Measurements from ENCODE around the gene CCL17.
A peak's percentile ranks its signal among the peaks of the same experiment; 100 is the strongest.
"Not testable (repeated sequence)": the region's sequence is repeated elsewhere in the genome, so short reads cannot be mapped to it uniquely, and the experiment has no call there.

The CCL17 gene

DNA sequence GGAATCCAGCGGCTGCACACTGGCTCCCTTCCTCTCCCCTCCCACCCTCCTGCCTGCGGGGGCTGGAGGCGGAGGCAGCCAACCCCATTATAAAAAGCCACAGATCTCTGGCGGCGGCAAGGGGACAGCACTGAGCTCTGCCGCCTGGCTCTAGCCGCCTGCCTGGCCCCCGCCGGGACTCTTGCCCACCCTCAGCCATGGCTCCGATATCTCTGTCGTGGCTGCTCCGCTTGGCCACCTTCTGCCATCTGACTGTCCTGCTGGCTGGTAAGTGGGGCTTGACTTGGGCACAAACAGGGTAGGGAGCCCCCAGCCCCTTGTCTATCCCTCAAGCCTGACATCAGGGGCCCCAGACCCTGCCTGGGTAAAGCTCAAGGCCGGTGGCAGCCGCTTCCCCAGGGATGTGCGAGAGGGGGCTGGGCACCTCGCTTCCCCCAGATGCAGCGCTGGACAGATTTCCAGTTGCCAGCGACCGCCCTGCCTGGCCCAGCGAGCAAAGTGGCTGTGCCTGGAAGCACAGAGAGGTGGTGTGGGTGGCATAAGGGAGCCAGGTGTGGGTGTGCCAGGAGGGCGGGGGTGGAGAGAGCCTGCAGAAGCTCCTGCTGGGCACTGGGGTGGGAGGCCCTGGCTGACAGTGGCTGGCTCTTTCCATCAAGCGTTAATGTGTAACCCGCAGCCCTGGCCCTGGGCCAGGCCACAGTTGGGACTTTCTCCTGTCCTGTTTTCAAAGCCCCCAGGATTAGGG lies 32.0 kb upstream of the CCL17 start, which contains the start of gene CX3CL1:
Gene CX3CL1, plus strand, starts transcription at position 119 of the 745 bp plus-strand sequence. Its CDS starts 79 bp downstream, at position 198.
- H3K4me1 ChIP-seq (ENCODE audit: insufficient read depth, low read length): peaks cover 29% of the 10 kb centered on the region
- H3K9me3 ChIP-seq (ENCODE audit: control insufficient read depth, insufficient read depth, low read length): no peaks in the 10 kb centered on the region
- H3K36me3 ChIP-seq (ENCODE audit: insufficient read depth, low read length): no peaks in the 10 kb centered on the region
- H3K9ac ChIP-seq (ENCODE audit: low read depth, low read length): peak within 1 kb of the TSS; percentile 66

DNA sequence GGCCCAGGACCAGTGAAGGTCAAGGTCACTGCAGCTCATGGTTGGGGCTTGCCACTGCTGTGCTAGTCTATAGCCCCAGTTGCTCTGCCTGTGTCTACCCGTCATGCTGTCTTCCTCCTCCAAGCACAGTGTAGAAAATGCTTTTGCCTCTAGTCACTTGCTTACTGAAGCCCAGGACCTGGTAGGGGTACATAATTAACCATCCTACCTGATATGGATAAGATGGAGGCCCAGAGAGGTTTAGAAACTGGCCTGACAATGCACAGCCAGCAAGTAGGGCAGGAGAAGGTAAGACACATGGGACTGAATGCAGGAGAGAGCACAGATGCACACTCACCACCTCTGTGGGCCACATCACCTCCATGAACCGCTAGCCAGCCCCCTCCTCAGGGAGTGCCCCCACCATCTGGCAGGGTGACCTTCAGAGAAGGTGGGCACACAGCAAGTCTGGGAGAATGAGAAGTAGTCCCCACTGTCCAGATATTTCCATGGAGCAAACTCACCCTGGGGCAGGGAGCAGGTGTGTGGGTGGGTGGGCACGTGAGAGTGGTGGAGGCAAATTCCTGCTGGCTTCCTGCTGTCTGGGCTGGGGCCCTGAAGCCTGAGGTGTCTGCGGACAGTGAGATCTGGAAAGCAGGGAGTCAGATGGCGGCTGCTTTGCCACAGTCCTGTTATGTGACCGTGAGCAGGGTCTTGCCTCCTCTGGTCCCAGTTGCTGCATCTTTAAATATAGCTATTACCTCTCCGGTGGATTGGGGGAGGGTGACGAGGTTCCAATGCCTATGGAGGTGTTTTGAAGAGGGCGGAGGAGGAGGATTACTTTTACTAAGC lies 31.2 kb upstream of the CCL17 start:
- Histone ChIP-seq H3K36me3 (ENCODE audit: insufficient read depth, low read length) (no peaks in the 10 kb centered on the region), H3K9ac (ENCODE audit: low read depth, low read length) (peak overlapping the region; percentile 66; the same call in 1 of the 2 replicates), H3K4me1 (ENCODE audit: insufficient read depth, low read length) (peaks cover 32% of the 10 kb centered on the region), H3K9me3 (ENCODE audit: control insufficient read depth, insufficient read depth, low read length) (no peaks in the 10 kb centered on the region)

DNA sequence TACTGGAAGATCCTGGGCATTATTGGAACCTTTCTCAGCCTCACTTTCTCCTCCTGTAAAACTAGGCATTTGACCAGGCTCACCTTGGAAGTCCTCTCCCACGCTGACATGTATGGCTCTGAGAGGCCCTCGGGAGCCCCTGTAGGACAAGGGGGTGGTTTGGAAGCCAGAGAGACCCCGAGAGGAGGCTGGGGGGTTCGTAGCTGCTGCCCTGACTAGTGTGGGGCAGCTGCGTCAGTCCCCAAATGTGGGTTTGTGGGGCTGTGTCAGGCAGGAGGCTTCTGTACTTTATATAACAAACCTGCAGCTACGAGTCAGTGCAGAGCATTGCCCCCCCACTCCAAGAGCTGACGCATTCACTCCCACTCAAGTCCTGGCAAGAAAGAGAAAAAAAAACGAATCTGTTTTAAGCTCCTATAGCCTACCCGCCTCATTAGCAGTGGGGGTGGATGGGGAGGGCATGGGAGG lies 30.5 kb upstream of the CCL17 start:
- Histone ChIP-seq H3K4me1 (ENCODE audit: insufficient read depth, low read length) (peaks cover 37% of the 10 kb centered on the region), H3K36me3 (ENCODE audit: insufficient read depth, low read length) (no peaks in the 10 kb centered on the region), H3K9ac (ENCODE audit: low read depth, low read length) (peak overlapping the region; percentile 10; the same call in 1 of the 2 replicates), H3K9me3 (ENCODE audit: control insufficient read depth, insufficient read depth, low read length) (no peaks in the 10 kb centered on the region)

DNA sequence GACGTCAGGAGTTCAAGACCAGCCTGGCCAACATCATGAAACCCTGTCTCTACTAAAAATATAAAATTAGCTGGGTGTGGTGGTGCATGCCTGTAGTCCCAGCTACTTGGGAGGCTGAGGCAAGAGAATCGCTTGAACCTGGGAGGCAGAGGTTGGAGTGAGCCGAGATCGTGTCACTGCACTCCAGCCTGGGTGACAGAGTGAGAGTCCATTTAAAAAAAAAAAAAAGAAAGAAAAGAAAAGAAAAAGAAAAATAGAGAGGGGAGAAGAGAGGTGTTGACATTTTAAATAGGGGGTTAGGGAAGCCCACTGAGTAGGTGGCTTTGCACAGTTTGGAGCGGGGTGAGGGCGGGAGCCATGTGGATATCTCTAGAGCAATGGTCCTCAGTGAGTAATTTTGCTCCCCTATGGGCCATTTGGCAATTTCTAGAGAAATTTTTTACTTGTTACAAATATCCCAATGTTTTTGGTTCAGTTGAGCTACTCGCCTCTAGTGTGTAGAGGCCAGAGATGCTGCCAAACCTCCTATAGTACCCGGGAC lies 29.6 kb upstream of the CCL17 start:
- not testable (repeated sequence) for H3K9ac ChIP-seq (ENCODE audit: low read depth, low read length); H3K36me3 ChIP-seq (ENCODE audit: insufficient read depth, low read length); H3K9me3 ChIP-seq (ENCODE audit: control insufficient read depth, insufficient read depth, low read length)
- peaks cover 37% of the 10 kb centered on the region for H3K4me1 ChIP-seq (ENCODE audit: insufficient read depth, low read length)

DNA sequence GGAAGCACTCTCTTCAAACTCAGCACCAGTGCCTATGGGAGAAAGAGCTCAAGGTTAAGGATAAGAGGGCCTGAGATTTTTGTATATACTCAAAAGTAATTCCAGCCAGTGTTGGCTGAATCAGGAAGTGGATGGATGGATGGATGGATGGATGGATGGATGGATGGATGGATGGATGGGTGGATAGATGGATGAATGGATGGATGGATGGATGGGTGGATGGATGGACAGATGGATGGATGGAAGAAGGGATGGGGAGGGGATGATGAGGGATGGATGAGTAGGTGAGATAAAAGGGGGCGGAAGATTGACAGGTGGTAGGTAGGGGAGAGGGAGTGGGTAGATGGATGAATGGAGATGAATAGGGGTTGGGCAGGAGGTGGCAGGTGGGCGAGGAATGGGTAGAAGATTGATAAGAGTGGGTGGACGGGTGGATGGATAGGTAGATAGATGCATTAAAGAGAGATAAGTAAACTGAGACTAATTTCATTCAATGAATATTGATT lies 28.2 kb upstream of the CCL17 start:
- Histone ChIP-seq H3K4me1 (ENCODE audit: insufficient read depth, low read length) (peaks cover 37% of the 10 kb centered on the region), H3K9ac (ENCODE audit: low read depth, low read length) (no peak overlapping the region), H3K36me3 (ENCODE audit: insufficient read depth, low read length) (no peaks in the 10 kb centered on the region), H3K9me3 (ENCODE audit: control insufficient read depth, insufficient read depth, low read length) (no peaks in the 10 kb centered on the region)

DNA sequence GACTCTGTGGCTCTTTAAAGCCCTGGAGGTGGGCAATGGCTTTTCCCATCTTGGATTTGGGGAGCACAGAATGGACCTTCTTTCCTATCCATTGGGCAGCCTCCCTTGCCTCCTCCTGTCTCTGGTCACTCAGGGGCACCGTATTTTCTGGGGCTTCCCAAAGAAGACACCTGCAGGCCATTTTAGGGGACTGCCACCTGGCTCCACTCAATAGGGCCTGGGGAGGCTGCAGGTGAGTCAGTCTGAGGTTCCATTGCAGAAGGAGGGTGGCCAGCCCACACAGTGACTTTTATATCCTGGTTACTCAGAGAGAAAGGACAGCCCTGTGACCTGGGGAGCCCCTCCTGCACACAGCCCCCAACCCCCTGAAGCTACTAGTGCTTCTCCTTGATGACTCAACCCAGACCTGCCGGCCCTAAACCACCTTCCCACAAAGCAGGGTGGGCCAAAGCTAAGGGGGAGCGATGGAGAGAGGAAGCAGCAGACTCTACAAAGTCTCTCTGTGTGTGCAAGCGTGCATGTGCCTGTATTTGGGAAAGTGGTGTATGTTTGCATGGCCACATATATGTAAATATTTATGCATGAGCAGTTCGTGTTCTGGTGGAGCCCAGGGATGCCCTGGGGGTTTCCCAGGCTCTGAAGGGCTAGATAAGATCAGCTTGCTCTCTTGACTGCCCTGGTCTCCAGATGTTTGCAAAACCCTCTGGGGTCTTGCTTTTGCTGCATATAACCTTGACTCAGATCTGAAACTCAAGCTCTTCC lies 27.3 kb upstream of the CCL17 start:
- Histone ChIP-seq H3K4me1 (ENCODE audit: insufficient read depth, low read length) (peaks cover 37% of the 10 kb centered on the region), H3K9ac (ENCODE audit: low read depth, low read length) (peak overlapping the region; percentile 27; the same call in 1 of the 2 replicates), H3K36me3 (ENCODE audit: insufficient read depth, low read length) (no peaks in the 10 kb centered on the region), H3K9me3 (ENCODE audit: control insufficient read depth, insufficient read depth, low read length) (no peaks in the 10 kb centered on the region)

DNA sequence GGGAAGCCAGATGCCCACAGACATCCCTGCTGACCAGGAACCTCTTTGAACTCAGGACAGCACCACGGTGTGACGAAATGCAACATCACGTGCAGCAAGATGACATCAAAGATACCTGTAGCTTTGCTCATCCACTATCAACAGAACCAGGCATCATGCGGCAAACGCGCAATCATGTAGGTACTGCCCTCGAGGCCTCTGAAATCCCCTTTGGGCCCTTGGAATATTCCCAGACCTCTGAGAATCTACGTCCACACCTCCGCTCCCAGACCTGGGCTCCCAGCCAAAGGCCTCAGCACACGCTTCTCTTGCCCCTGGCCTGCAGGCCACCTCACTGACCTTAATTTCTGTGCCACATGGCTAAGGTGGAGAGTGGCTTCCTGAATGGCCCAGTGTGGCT lies 25.0 kb upstream of the CCL17 start:
- Histone ChIP-seq H3K4me1 (ENCODE audit: insufficient read depth, low read length) (peaks cover 36% of the 10 kb centered on the region), H3K9ac (ENCODE audit: low read depth, low read length) (no peak overlapping the region), H3K36me3 (ENCODE audit: insufficient read depth, low read length) (no peaks in the 10 kb centered on the region), H3K9me3 (ENCODE audit: control insufficient read depth, insufficient read depth, low read length) (no peaks in the 10 kb centered on the region)

DNA sequence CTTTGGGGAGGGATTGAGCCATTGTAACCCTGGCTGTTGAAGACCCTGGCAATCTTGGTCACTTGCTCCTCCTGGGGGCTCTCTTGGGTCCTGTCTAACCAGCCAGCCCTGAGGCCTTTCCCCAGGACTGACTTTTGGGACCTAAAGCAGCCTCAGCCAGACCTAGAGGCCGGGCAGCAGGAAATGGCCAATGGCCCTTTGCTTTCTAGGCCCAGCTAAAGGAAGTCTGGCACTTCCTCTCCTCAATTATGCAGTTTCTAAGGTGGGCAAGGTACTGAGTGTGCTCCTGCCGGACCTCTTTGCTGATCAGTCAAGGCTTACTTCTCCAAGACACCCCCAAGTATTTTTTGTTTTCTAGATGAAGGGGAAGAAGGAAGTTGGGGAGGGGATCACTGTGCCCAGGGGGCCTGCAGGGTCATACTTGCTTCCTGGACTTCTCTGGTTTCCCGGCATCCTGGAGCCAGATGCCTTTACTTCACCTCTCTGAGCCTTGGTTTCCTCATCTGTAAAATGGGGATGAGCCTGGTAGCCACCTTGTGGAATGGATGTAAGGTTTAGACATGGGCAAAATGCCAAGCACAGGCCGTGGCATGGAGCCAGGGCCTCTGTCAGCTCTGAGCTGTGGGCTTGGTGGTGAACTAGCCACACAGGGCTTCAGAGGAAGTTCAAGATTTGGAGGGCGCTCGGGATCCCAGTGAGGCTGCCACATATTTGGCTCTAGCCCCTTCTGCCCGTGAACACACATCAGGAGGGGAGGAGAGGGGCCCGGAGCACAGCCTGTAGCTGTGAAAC lies 23.7 kb upstream of the CCL17 start:
- Histone ChIP-seq H3K9ac (ENCODE audit: low read depth, low read length) (no peak overlapping the region), H3K4me1 (ENCODE audit: insufficient read depth, low read length) (peaks cover 37% of the 10 kb centered on the region), H3K9me3 (ENCODE audit: control insufficient read depth, insufficient read depth, low read length) (no peaks in the 10 kb centered on the region), H3K36me3 (ENCODE audit: insufficient read depth, low read length) (no peaks in the 10 kb centered on the region)

DNA sequence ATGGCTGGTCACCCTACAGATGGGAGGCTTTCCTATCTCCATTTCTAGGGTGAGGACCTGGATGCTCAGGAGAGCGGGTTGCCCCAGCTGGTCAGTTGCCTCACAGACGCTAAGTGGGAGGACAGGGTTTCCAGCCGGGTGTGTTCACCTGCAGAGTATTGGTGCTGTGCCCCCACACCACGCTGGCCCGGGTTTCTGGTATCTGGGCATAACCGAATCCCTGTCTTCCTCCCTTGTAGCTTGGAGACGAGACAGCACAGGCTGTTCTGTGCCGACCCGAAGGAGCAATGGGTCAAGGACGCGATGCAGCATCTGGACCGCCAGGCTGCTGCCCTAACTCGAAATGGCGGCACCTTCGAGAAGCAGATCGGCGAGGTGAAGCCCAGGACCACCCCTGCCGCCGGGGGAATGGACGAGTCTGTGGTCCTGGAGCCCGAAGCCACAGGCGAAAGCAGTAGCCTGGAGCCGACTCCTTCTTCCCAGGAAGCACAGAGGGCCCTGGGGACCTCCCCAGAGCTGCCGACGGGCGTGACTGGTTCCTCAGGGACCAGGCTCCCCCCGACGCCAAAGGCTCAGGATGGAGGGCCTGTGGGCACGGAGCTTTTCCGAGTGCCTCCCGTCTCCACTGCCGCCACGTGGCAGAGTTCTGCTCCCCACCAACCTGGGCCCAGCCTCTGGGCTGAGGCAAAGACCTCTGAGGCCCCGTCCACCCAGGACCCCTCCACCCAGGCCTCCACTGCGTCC lies 22.6 kb upstream of the CCL17 start:
- H3K36me3 ChIP-seq (ENCODE audit: insufficient read depth, low read length): no peaks in the 10 kb centered on the region
- H3K9ac ChIP-seq (ENCODE audit: low read depth, low read length): no peak overlapping the region
- H3K9me3 ChIP-seq (ENCODE audit: control insufficient read depth, insufficient read depth, low read length): no peaks in the 10 kb centered on the region
- peaks cover 37% of the 10 kb centered on the region for H3K4me1 ChIP-seq (ENCODE audit: insufficient read depth, low read length)

DNA sequence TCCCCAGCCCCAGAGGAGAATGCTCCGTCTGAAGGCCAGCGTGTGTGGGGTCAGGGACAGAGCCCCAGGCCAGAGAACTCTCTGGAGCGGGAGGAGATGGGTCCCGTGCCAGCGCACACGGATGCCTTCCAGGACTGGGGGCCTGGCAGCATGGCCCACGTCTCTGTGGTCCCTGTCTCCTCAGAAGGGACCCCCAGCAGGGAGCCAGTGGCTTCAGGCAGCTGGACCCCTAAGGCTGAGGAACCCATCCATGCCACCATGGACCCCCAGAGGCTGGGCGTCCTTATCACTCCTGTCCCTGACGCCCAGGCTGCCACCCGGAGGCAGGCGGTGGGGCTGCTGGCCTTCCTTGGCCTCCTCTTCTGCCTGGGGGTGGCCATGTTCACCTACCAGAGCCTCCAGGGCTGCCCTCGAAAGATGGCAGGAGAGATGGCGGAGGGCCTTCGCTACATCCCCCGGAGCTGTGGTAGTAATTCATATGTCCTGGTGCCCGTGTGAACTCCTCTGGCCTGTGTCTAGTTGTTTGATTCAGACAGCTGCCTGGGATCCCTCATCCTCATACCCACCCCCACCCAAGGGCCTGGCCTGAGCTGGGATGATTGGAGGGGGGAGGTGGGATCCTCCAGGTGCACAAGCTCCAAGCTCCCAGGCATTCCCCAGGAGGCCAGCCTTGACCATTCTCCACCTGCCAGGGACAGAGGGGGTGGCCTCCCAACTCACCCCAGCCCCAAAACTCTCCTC lies 21.9 kb upstream of the CCL17 start:
- peaks cover 29% of the 10 kb centered on the region for H3K4me1 ChIP-seq (ENCODE audit: insufficient read depth, low read length)
- no peaks in the 10 kb centered on the region for H3K36me3 ChIP-seq (ENCODE audit: insufficient read depth, low read length)

DNA sequence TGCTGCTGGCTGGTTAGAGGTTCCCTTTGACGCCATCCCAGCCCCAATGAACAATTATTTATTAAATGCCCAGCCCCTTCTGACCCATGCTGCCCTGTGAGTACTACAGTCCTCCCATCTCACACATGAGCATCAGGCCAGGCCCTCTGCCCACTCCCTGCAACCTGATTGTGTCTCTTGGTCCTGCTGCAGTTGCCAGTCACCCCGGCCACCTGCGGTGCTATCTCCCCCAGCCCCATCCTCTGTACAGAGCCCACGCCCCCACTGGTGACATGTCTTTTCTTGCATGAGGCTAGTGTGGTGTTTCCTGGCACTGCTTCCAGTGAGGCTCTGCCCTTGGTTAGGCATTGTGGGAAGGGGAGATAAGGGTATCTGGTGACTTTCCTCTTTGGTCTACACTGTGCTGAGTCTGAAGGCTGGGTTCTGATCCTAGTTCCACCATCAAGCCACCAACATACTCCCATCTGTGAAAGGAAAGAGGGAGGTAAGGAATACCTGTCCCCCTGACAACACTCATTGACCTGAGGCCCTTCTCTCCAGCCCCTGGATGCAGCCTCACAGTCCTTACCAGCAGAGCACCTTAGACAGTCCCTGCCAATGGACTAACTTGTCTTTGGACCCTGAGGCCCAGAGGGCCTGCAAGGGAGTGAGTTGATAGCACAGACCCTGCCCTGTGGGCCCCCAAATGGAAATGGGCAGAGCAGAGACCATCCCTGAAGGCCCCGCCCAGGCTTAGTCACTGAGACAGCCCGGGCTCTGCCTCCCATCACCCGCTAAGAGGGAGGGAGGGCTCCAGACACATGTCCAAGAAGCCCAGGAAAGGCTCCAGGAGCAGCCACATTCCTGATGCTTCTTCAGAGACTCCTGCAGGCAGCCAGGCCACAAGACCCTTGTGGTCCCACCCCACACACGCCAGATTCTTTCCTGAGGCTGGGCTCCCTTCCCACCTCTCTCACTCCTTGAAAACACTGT lies 21.0 kb upstream of the CCL17 start:
- Histone ChIP-seq H3K4me1 (ENCODE audit: insufficient read depth, low read length) (peaks cover 29% of the 10 kb centered on the region; the same call in 1 of the 2 replicates), H3K36me3 (ENCODE audit: insufficient read depth, low read length) (no peaks in the 10 kb centered on the region), H3K9me3 (ENCODE audit: control insufficient read depth, insufficient read depth, low read length) (no peaks in the 10 kb centered on the region), H3K9ac (ENCODE audit: low read depth, low read length) (no peak overlapping the region)

More for the DNA sequence above, 21.9 kb upstream of the CCL17 start:
- no peak overlapping the region for H3K9ac ChIP-seq (ENCODE audit: low read depth, low read length)
- no peaks in the 10 kb centered on the region for H3K9me3 ChIP-seq (ENCODE audit: control insufficient read depth, insufficient read depth, low read length)

Data from ES-I3 (cell line).